Measurements from ENCODE around the gene KRCC1. TPM values are rescaled to one million over a fixed set of nuclear protein-coding genes. Genes with fewer than 3 reads are reported as not detected.

The KRCC1 gene
- total RNA-seq, 1 donor from 2014 or later, result 24.3 TPM

DNA sequence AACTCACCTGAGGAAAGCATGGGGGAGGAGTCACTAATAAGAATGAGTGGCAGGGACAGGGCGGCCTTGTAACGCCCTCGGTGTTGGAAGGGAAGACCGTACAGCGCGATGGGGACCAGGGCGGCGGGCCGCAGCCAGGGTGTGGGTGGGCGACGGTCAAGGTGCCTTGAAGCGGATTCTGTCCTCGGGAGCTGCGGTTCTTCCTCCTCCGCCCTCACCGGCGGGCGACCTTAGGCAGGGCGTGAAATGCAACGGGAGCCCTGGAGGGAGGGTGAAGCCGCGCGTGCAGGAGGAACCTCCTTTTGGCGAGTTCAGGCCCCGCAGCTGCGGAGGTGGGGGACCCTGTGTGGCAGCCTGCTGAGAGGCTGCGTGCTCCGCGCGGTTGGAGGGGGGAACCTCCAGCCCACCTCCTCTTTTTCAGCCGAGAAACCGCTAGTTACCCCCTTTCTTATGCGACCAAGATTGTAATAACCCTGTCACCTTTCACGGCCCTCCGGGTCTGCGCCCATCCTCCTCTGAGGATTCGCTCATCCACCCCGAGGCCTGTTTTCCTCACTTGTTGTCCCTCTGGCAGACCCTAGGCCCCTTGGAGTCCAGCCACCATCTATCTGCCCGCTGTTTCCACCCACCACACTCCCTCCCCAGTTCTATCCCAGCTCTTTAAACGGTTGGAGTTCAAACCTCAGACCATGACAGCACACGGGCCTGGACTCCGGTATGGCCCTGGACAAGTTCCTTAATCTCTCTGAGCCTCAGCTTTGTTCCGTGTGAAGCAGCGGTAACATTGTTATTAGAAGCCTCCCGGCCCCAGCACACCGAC lies 38.4 kb downstream of the KRCC1 start:
- DNase-seq (ENCODE audit: extremely low spot score in 2 of 2), result no peak
- H3K36me3 ChIP-seq, result no peaks in the 10 kb centered on the region
- peak overlapping the region; percentile 53 to 63 for H3K4me3 ChIP-seq
- intact Hi-C loops (cut with DNase I), result no loop called here
- TF ChIP-seq POLR2A (IDR thresholded peaks at IDR 0.05) (no peak), POLR2AphosphoS5 (IDR thresholded peaks at IDR 0.05; ENCODE audit: insufficient read depth in 1 of 2, low read depth in 1 of 2) (no peak)
- TF ChIP-seq, protein P1, sequence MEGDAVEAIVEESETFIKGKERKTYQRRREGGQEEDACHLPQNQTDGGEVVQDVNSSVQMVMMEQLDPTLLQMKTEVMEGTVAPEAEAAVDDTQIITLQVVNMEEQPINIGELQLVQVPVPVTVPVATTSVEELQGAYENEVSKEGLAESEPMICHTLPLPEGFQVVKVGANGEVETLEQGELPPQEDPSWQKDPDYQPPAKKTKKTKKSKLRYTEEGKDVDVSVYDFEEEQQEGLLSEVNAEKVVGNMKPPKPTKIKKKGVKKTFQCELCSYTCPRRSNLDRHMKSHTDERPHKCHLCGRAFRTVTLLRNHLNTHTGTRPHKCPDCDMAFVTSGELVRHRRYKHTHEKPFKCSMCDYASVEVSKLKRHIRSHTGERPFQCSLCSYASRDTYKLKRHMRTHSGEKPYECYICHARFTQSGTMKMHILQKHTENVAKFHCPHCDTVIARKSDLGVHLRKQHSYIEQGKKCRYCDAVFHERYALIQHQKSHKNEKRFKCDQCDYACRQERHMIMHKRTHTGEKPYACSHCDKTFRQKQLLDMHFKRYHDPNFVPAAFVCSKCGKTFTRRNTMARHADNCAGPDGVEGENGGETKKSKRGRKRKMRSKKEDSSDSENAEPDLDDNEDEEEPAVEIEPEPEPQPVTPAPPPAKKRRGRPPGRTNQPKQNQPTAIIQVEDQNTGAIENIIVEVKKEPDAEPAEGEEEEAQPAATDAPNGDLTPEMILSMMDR (IDR thresholded peaks at IDR 0.05), result no peak
- H3K9me3 ChIP-seq, result no peaks in the 10 kb centered on the region
- peaks cover 7% of the 10 kb centered on the region for H3K4me1 ChIP-seq
- peak overlapping the region; percentile 80 for H3K27ac ChIP-seq
- H3K27me3 ChIP-seq, result no peaks in the 10 kb centered on the region

DNA sequence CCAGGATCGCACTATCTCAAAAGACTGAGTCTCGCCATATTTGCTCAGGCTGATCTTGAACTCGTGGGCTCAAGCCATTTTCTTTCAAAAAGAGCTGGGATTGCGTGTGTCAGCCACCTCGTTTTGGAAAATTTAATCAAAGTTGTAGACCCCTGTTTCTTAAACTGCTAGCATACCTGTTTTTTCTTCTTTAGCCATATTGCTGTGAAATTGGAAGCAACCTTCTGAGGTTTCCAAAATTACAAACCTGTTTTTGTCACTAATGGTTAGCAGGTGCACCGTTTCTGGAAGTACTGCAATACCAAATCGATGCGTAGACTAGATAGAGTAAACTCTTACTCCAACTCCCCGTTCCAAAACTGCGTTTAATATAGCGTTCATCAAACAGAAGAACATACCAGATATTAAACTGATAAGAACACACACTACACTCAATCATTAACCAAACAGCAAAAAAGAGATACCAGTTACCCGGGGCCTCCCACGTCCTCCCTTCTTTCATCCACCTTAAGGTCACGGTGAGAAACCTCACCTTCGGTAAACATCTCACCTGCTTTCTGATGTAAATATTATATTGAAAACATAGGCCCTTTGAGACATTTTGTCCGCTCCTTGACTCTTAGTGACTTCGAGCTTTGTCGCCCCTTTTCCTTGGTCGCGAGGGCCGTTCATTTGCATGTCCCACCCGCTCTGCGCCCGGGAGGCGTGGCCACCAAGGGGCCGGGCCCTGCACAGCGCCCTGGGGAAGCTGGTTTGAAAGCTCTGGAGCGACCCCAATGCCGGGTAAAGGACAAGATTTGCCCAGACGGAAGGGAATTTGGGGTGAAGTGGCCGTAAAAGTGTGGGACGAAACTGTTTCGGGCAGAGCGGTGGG lies 39.3 kb downstream of the KRCC1 start, which contains the start of gene RNU2-63P:
Gene RNU2-63P (minus strand): TSS at position 462 of the 874 bp plus-strand sequence.
- peak within 1 kb of the TSS; percentile 53 to 63 for H3K4me3 ChIP-seq
- intact Hi-C loops (cut with DNase I), result no loop called here
- no peaks in the 10 kb centered on the region for H3K9me3 ChIP-seq
- DNase-seq (ENCODE audit: extremely low spot score in 2 of 2), result no peak
- H3K27me3 ChIP-seq, result no peaks in the 10 kb centered on the region
- peak within 1 kb of the TSS; percentile 80 for H3K27ac ChIP-seq
- no peaks in the 10 kb centered on the region for H3K36me3 ChIP-seq
- TF ChIP-seq, protein P1 (IDR thresholded peaks at IDR 0.05), result no peak
- TF ChIP-seq POLR2A (IDR thresholded peaks at IDR 0.05) (no peak), POLR2AphosphoS5 (IDR thresholded peaks at IDR 0.05; ENCODE audit: insufficient read depth in 1 of 2, low read depth in 1 of 2) (peak in 1 of 2 donors; percentile 61)
- H3K4me1 ChIP-seq, result peaks cover 7% of the 10 kb centered on the region

DNA sequence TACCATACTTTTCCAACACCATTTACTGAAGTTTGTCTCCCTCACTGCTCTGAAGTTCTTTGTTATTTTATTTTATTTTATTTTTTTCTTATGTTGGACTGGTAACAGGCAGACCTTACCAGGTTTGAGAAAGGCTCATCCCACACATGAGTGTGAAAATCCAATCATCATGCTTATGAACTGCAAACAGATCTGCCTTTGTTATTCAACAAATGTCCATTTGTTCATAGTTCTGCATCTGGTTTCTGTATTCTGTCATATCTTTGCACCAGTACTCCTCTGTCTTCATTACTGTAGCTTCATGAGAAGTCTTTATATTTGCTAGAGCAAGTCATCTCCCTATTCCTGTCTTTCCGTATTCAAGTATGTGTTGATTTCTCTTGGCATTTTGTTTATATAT lies 44.6 kb downstream of the KRCC1 start:
- Histone ChIP-seq H3K27ac (no peak overlapping the region), H3K9me3 (no peaks in the 10 kb centered on the region), H3K36me3 (no peaks in the 10 kb centered on the region), H3K4me3 (no peak overlapping the region), H3K27me3 (no peaks in the 10 kb centered on the region), H3K4me1 (no peaks in the 10 kb centered on the region)
- intact Hi-C loops (cut with DNase I), result no loop called here
- no peak for DNase-seq (ENCODE audit: extremely low spot score in 2 of 2)
- TF ChIP-seq, protein P1 (IDR thresholded peaks at IDR 0.05), result no peak
- TF ChIP-seq POLR2AphosphoS5 (IDR thresholded peaks at IDR 0.05; ENCODE audit: insufficient read depth in 1 of 2, low read depth in 1 of 2) (no peak), POLR2A (IDR thresholded peaks at IDR 0.05) (no peak)

DNA sequence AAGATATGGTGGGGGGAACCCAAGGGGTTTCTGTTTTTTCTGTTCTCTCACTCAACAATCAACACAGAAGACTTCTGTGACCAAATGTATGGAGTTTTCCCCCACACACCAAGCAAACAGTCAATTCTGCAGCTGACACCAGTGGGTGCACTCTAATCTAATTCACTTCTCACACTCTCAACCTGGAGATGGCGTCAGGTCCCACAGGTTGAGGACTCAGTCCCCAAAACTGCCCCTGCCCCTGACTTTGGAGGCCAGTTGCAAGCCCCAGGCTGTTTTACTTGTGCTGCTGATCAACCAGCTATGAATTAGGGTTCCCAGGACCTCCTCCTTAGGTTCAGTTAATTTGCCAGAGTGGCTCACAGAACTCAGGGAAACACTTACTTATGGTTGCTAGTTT lies 45.4 kb downstream of the KRCC1 start:
- H3K4me3 ChIP-seq, result no peak overlapping the region
- H3K27ac ChIP-seq, result no peak overlapping the region
- no peak for DNase-seq (ENCODE audit: extremely low spot score in 2 of 2)
- H3K27me3 ChIP-seq, result no peaks in the 10 kb centered on the region
- TF ChIP-seq POLR2A (IDR thresholded peaks at IDR 0.05) (no peak), POLR2AphosphoS5 (IDR thresholded peaks at IDR 0.05; ENCODE audit: insufficient read depth in 1 of 2, low read depth in 1 of 2) (no peak)
- TF ChIP-seq, protein P1 (IDR thresholded peaks at IDR 0.05), result no peak
- H3K4me1 ChIP-seq, result no peaks in the 10 kb centered on the region
- intact Hi-C loops (cut with DNase I), result no loop called here
- H3K9me3 ChIP-seq, result no peaks in the 10 kb centered on the region
- H3K36me3 ChIP-seq, result no peaks in the 10 kb centered on the region
